NOMO-1 treated with dmso at 0.1 percent for 144 hours (cell line): ENCODE results near the gene ETFA.
A peak's percentile ranks its signal among the peaks of the same experiment; 100 is the strongest.

Source experiments
- DNase-seq: peaks from one replicate; lab custom pipeline; 2025; ENCODE audit not compliant: unreplicated experiment; lab: John Stamatoyannopoulos, UW

ETFA gene

GRCh38 chr15:76340803-76341365, 29.6 kb upstream of the ETFA start:
- DNase-seq: no peak

- DNase-seq: no peak
Measured at GRCh38 chr15:76340198-76340802, 29.0 kb upstream of the ETFA start.

- DNase-seq: peak; percentile 33
Measured at GRCh38 chr15:76339305-76340197, 28.3 kb upstream of the ETFA start.

GRCh38 chr15:76338486-76339304, 27.4 kb upstream of the ETFA start:
- no peak for DNase-seq

GRCh38 chr15:76337696-76338485, 26.6 kb upstream of the ETFA start:
- no peak for DNase-seq

- DNase-seq: no peak
Measured at GRCh38 chr15:76337059-76337695, 25.9 kb upstream of the ETFA start.

- no peak for DNase-seq
Measured at GRCh38 chr15:76336254-76337058, 25.2 kb upstream of the ETFA start, which contains the start of gene ISL2. TSS of gene ISL2 (plus strand) at chr15:76336773. CDS start at chr15:76336884, 111 bp downstream.

- DNase-seq: no peak
Measured at GRCh38 chr15:76335307-76336253, 24.3 kb upstream of the ETFA start.

GRCh38 chr15:76334438-76335306, 23.4 kb upstream of the ETFA start:
- DNase-seq: no peak

GRCh38 chr15:76333720-76334437, 22.6 kb upstream of the ETFA start:
- no peak for DNase-seq

- no peak for DNase-seq
Measured at GRCh38 chr15:76333309-76333708, 22.0 kb upstream of the ETFA start.

- no peak for DNase-seq
Measured at GRCh38 chr15:76332796-76333195, 21.5 kb upstream of the ETFA start.

- no peak for DNase-seq
Measured at GRCh38 chr15:76330080-76330680, 18.9 kb upstream of the ETFA start.

- no peak for DNase-seq
Measured at GRCh38 chr15:76328958-76329357, 17.7 kb upstream of the ETFA start.

- no peak for DNase-seq
Measured at GRCh38 chr15:76328106-76328696, 16.9 kb upstream of the ETFA start.
